Measurements from ENCODE around the gene HRCT1.
"Not testable (repeated sequence)": the region's sequence is repeated elsewhere in the genome, so short reads cannot be mapped to it uniquely, and the experiment has no call there.

The HRCT1 gene

DNA sequence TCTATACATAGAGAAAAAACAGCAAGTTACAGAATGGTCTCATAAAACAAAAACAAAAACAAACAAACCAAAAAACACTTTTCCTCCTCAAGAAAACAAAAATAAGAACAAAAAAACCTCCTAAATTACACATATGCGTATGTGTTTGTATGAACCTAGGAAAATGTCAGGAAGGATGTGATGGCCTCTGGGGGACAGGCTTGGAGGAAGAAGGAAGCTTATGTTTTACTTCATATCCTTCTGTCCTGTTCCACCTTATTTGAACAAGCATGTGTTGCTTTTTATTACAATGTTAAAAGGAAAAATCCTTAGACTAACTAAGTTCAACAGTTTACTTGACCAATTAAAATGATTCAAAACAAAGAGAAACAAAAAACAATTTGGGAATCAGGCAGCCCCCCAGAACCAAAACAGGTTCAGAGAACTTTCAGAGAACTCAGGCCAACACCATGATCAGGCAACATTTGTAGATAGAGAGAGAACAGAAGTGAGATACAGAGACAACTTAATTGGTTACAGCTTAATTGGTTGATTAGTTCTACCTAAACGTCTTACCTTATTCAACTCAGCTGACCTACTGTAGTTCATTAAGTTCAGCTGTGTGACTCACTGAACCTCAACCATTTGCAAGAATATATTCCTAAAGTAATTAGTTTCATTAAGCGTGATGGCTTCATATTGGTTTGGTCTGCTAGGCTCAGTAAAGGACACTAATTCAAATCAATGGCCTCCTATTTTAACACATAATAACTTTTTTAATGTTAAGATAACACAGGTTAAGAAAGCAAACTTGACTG lies 13.4 kb downstream of the HRCT1 start:
- DNase-seq, result no peak

GRCh38 chr9:35920051-35920620 lies 14.1 kb downstream of the HRCT1 start:
- DNase-seq, result no peak

DNA sequence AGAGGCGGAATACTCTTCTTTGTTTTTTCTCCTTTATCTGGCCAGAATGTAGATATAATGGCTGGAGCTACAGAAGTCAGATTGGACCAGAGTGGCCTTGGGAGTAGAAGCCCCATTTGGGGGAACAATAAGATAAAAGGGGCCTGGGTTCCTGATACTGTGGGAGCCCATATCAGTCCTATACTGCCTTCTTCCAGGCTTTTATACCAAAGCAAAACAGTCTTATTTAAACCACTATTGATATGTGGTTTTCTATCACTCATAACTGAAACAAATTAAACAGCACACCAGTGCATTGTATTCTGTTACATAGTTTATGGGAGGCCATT lies 17.6 kb downstream of the HRCT1 start:
- no peak for DNase-seq

DNA sequence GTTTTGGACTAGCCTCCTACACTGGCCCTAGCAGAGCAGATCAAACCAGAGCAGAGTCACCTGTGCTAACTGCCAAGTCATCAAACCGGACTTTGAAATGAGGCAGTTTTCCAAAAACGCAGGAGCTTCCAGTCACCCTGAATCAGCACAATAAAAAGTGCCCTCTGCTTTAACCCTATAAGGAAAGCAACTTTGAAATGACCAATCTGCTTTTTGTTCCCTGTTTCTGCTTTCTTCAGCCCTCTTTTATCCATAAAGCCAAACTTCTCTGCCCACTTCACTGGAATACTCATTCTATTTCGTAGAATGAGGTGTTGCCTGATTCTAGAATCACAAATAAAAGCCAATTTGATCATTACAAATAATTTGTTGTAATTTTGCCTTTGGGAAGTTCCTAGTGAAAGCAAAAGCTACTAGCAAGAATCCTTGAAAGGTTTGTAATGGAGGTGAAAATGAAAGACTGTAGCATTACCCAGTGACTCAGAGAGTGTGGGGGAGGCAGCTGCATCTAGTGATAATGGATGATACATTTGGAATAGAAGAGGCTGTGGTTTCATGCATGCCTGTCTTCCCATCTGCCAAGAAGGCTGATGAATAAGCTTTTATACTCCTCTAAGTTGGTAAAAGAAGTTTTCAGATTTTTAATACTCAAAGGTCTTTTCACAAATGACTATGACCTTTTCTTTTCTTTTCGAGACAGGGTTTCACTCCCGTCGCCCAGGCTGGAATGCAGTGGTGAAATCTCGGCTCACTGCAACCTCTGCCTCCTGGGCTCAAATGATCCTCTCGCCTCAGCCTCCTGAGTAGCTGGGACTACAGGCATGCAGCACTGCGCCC lies 18.1 kb downstream of the HRCT1 start:
- DNase-seq, result no peak

DNA sequence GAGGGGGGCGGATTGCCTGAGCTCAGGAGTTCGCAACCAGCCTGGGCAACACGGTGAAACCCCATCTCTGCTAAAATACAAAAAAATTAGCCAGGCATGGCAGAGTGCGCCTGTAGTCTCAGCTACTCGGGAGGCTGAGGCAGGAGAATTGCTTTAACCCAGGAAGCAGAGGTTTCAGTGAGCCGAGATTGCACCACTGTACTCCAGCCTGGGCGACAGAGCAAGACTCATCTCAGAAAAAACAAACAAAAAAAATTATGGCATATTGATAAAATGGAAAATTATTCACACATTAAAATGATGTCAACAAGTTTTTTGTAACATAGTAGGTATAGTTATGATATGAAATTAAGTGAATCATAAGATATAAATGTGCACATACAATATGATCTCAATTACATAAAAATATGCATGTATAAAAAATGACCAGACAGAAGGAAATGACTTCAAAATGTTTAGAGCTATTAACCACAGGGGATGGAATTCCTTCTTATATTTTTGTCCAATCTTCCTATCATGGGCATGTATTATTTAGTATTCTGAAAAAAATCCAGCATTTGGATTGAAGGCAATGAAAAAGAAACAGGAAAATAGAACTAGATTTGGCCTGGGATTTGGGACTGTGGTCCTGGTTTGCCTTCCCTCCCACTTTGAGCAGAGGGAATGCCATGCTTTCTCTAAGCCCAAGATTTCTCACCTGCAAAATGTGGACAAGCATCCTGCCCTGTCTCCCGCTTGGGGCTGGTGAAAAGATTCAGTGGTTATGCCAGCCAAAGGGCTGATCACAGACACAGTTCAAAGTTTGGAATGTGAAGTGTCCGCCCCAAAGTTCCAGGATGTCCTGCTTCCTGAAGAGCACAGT lies 22.8 kb downstream of the HRCT1 start:
- DNase-seq, result no peak

DNA sequence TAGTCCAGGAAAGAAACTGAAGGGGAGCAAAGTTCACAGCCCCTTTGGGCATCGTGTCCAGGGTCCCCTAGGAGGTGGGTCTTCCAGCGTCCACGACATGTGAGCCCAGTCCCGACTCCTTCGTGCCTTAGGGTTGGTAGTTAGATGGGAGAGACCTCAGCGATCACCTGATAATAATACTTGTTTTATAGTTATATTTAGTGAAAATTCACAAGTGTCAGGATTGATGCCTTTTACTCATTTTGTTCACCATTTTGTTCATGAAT lies 23.4 kb downstream of the HRCT1 start:
- DNase-seq, result no peak

GRCh38 chr9:35930521-35930920 lies 24.5 kb downstream of the HRCT1 start:
- no peak for DNase-seq

- DNase-seq, result no peak
These were observed 25.0 kb downstream of the HRCT1 start for GRCh38 chr9:35930989-35931388.

GRCh38 chr9:35932735-35933134 lies 26.7 kb downstream of the HRCT1 start:
- DNase-seq, result no peak

DNA sequence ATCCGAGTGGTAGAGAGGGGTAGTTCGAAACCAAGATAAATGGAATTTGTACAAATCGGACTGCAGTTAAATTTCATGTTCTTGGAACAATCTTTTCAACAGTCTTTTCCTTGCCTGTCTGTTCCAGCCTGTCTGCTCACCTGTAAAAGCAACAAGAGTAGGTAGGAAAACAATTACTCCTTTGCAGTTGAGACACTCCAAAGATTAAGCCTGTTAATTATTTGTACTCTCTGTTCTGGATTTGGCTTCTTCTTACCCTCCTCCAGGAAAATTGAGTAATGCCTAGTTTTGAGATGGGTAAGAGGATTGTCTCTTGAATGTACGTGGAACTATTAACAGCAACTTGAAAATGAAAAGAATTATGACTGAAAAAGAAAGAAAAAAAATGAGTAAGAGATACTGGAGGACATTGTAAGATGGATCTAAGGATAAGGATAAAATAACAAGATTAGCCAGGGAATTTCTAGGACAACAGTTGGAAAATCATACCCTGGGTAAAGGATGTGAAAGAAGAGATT lies 27.6 kb downstream of the HRCT1 start:
- DNase-seq, result no peak

GRCh38 chr9:35934069-35934468 lies 28.1 kb downstream of the HRCT1 start:
- not testable (repeated sequence) for DNase-seq

- DNase-seq, result no peak
These were observed 29.3 kb downstream of the HRCT1 start for GRCh38 chr9:35935261-35935660.

GRCh38 chr9:35935755-35936509 lies 29.9 kb downstream of the HRCT1 start:
- DNase-seq, result no peak

DNA sequence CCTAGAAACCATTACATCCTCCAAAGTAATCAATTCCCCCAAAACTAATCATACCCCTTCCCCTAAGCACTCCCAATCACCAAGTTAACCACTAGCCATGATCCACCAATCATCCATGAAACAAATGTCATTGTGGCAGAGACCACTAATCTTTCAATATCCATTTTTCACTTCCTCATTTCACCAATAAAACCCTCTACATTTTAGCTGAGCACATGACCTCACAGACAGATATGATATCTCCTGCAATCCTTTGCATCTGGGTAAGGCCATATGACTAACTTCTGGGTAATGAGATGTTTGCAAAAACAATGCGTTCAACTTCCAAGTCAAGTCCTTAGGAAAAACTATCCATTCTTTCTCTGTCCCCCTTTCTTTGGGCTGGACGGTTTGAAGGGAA lies 31.2 kb downstream of the HRCT1 start:
- no peak for DNase-seq

DNA sequence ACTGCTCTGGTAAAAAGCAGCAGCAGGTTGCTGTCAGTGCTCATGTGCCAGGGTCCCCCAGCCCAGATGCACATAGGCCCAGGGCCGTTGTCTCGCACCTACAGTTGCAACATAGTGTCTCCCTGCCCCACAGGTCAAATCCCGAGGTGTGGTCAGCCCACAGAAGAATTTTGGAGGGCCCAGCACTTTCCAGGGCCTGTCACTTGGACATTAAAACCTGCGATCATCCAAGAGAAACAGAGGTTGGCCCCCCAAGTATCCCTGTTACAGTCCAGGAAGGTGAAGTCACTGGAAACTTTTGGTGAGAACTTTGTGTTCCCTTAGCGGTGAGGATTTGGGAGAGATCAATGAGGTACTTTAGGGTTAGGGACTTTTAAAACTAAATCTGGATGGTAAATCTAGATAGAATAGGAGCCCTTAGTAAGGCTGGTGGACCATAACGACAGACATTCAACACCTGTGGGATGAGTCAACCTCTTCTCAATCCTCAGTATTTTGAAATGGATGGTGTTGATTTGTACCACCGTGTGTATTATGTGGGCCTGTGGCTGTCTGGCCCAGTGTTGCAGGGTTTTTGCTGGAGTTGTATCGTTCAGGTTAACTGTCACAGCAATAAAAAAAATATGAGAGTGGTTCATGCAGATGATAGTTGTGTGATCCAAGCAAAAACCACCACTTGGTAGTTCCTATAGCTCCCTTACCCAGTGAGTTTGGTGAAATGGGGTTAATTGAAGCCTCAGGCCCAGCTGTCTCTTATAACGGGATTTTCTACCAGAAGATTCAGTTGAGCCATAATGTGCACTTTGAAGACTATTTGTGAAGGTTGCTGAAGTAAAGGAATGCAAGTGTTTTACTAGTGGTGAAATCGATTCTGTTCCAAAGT lies 32.7 kb downstream of the HRCT1 start:
- no peak for DNase-seq

GRCh38 chr9:35939679-35940250 lies 33.8 kb downstream of the HRCT1 start:
- DNase-seq, result no peak

DNA sequence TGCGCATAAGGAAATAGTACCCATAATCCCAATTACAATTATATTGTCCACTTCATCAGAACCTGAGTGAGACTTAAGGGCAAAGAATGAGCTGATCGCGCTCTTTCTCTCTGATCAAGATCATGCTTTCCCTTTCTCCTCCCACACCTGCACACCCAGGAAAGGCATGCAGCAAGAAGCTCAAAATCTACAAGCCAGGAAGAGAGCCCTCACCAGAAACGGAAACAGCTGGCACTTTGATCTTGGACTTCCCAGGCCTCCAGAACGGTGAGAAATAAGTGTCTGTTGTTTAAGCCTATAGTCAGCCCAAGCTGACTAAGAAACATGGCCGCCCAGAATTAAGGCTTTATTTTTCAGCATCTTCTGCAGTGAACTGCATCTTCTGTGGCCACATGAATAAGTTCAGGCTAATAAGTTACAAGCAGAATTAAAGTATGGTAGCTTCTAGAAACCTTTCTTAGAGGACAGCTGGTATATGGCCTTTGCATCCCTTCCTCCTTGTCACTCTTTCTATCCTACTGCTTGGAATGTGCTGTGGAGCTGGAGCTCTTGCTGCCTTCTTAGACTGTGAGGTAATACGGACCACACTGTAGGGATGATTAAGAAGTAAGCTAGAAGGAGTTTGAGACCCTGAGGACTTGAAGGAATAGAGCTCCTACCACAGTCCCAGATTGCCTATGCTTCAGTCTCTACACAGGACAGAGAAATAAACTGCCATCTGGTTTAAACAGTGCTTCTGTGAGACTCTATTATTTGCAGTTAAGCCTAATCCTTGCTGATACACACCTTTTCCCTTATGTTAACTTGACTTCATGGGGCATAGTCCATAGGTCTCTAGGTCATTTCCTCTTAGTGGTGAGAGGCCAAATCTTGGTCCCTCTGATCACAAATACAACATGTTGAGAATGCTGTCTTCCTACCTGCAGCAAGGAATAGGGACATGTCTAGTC lies 34.7 kb downstream of the HRCT1 start:
- no peak for DNase-seq

GRCh38 chr9:35942286-35942685 lies 36.3 kb downstream of the HRCT1 start:
- no peak for DNase-seq

- no peak for DNase-seq
These were observed 38.2 kb downstream of the HRCT1 start for GRCh38 chr9:35944173-35944572.

DNA sequence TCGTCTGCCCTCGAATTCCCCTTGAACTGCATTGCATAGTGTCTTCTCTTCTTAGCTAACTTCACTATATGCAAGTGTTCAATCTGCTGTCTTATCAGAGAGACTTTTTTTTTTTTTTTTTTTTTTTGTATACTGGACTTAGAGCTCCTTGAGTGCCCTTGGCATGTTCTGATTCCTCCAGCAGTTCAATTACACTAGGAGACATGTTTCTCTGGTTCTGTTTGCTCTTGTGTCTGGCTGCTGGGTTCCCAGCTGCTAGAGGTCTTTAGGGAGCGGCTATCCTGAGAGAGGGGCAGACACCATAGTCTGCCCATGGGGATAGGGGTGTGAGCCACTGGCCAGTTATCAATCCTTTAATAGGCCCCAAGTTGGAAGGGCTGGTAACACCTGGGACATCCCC lies 38.8 kb downstream of the HRCT1 start:
- no peak for DNase-seq
